Keratinocyte (primary cell): ENCODE data around the gene CCDC171.

Experiments used
- EZH2 ChIP-seq: IDR thresholded peaks from one replicate; pipeline ENCODE4 v1.6.1; 2012; ENCODE audit warnings: inconsistent platforms, mild to moderate bottlenecking, low read length, moderate library complexity
- TF ChIP-seq, protein P1 (sequence below), 3 experiments: IDR thresholded peaks in 1 of 3; conservative IDR thresholded peaks in 1 of 3; optimal IDR thresholded peaks in 1 of 3; 2 replicates in 2 of 3; 3 replicates in 1 of 3; pipeline versions ENCODE3 to v1.5.1; 2011; ENCODE audit warnings: low read length in 3 of 3, mild to moderate bottlenecking in 3 of 3, moderate library complexity in 2 of 3, control low read depth in 1 of 3, inconsistent platforms in 1 of 3; ENCODE audit not compliant: insufficient read depth in 2 of 3; ENCODE audit errors: extremely low read depth in 1 of 3

- TF ChIP-seq, protein P1, sequence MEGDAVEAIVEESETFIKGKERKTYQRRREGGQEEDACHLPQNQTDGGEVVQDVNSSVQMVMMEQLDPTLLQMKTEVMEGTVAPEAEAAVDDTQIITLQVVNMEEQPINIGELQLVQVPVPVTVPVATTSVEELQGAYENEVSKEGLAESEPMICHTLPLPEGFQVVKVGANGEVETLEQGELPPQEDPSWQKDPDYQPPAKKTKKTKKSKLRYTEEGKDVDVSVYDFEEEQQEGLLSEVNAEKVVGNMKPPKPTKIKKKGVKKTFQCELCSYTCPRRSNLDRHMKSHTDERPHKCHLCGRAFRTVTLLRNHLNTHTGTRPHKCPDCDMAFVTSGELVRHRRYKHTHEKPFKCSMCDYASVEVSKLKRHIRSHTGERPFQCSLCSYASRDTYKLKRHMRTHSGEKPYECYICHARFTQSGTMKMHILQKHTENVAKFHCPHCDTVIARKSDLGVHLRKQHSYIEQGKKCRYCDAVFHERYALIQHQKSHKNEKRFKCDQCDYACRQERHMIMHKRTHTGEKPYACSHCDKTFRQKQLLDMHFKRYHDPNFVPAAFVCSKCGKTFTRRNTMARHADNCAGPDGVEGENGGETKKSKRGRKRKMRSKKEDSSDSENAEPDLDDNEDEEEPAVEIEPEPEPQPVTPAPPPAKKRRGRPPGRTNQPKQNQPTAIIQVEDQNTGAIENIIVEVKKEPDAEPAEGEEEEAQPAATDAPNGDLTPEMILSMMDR (optimal IDR thresholded peaks at IDR 0.05 in 1 of 3, IDR thresholded peaks at IDR 0.05 in 1 of 3, conservative IDR thresholded peaks at IDR 0.05 in 1 of 3; ENCODE audit: extremely low read depth in 1 of 3, insufficient read depth in 2 of 3, low read length in 3 of 3), result no peak
- TF ChIP-seq EZH2, result no peak
These were observed 670 bp downstream of the CCDC171 start for GRCh38 chr9:15553528-15553898.
